Neural progenitor cell (in vitro differentiated cells): ENCODE measurements around the gene SIX5. TPM values are rescaled to one million over a fixed set of nuclear protein-coding genes. Genes with fewer than 3 reads are reported as not detected.

Experiments
- DNase-seq: peaks from one replicate; pipeline ENCODE4 v3.0.0-alpha.2; 2016; ENCODE audit warnings: low spot score
- H2AFZ ChIP-seq: fragments of 200-600 bp; sonication (generic); replicated peaks from 2 replicates; pipeline ENCODE4 v1.6.1; 2016; ENCODE audit warnings: antibody characterized with exemption
- H3F3A ChIP-seq: fragments of 200-600 bp; sonication (generic); 2 replicates; pipeline ENCODE4 v1.6.1; 2016; ENCODE audit warnings: antibody characterized with exemption, low read depth
- H3K27ac ChIP-seq: fragments of 200-600 bp; sonication (generic); 2 replicates; pipeline ENCODE4 v1.5.1; 2016; ENCODE audit warnings: mild to moderate bottlenecking
- H3K27me3 ChIP-seq: fragments of 200-600 bp; sonication (generic); 2 replicates; pipeline ENCODE4 v1.6.1; 2016; ENCODE audit warnings: mild to moderate bottlenecking, moderate library complexity
- H3K36me3 ChIP-seq: fragments of 200-600 bp; sonication (generic); 2 replicates; pipeline ENCODE4 v1.5.1; 2016
- H3K4me1 ChIP-seq: fragments of 200-600 bp; sonication (generic); 2 replicates; pipeline ENCODE4 v1.6.1; 2016; ENCODE audit warnings: mixed run types
- H3K4me2 ChIP-seq: fragments of 200-600 bp; sonication (generic); 2 replicates; pipeline ENCODE4 v1.6.1; 2016
- H3K4me3 ChIP-seq: fragments of 200-600 bp; sonication (generic); 2 replicates; pipeline ENCODE4 v1.5.1; 2016
- H3K79me2 ChIP-seq: fragments of 200-600 bp; sonication (generic); 2 replicates; pipeline ENCODE4 v1.6.1; 2016; ENCODE audit warnings: low read depth
- H3K9ac ChIP-seq: fragments of 200-600 bp; sonication (generic); 2 replicates; pipeline ENCODE4 v1.6.1; 2016
- H3K9me3 ChIP-seq: fragments of 200-600 bp; sonication (generic); 2 replicates; pipeline ENCODE4 v1.5.1; 2016; ENCODE audit warnings: low read depth
- H4K20me1 ChIP-seq: fragments of 200-600 bp; sonication (generic); 2 replicates; pipeline ENCODE4 v1.6.1; 2016; ENCODE audit warnings: low read depth
- H3K27ac Mint-ChIP-seq: 3 replicates; pipeline ENCODE4 v1.8.0; 2021; ENCODE audit warnings: mixed read lengths
- H3K27me3 Mint-ChIP-seq: 2 replicates; pipeline ENCODE4 v1.8.0; 2022; ENCODE audit warnings: low read depth, mild to moderate bottlenecking, inconsistent platforms, moderate library complexity, mixed read lengths; ENCODE audit not compliant: insufficient read depth
- H3K36me3 Mint-ChIP-seq: 3 replicates; pipeline ENCODE4 v1.8.0; 2021; ENCODE audit warnings: mixed read lengths
- H3K4me1 Mint-ChIP-seq: 3 replicates; pipeline ENCODE4 v1.8.0; 2021; ENCODE audit warnings: mixed read lengths
- H3K4me3 Mint-ChIP-seq: 3 replicates; pipeline ENCODE4 v1.8.0; 2021; ENCODE audit warnings: mild to moderate bottlenecking, moderate library complexity, mixed read lengths
- H3K9me3 Mint-ChIP-seq: 3 replicates; pipeline ENCODE4 v1.8.0; 2020; ENCODE audit warnings: mixed read lengths
- EZH2 ChIP-seq: fragments of 200-600 bp; sonication (generic); IDR thresholded peaks from 2 replicates; pipeline ENCODE4 v1.6.1; 2017; ENCODE audit warnings: antibody characterized with exemption, mild to moderate bottlenecking, moderate library complexity
- EZH2phosphoT487 ChIP-seq: fragments of 200-600 bp; sonication (generic); IDR thresholded peaks from 2 replicates; pipeline ENCODE4 v1.6.1; 2017; ENCODE audit warnings: antibody characterized with exemption
- total RNA-seq: library from RNA; depleted of rRNA; stranded (reverse); fragments of >200 nt; gene quantifications from 2 replicates; pipeline ENCODE4 v1.2.3, GENCODE V29; 2015; ENCODE audit warnings: low replicate concordance
- TF ChIP-seq, protein P1 (sequence below): fragments of 200-600 bp; sonication (generic); IDR thresholded peaks from 2 replicates; pipeline ENCODE4 v1.5.1; 2017; ENCODE audit warnings: antibody characterized with exemption, mild to moderate bottlenecking

The SIX5 gene
- total RNA-seq, 1 donor from 2014 or later: 8.1 TPM

DNA sequence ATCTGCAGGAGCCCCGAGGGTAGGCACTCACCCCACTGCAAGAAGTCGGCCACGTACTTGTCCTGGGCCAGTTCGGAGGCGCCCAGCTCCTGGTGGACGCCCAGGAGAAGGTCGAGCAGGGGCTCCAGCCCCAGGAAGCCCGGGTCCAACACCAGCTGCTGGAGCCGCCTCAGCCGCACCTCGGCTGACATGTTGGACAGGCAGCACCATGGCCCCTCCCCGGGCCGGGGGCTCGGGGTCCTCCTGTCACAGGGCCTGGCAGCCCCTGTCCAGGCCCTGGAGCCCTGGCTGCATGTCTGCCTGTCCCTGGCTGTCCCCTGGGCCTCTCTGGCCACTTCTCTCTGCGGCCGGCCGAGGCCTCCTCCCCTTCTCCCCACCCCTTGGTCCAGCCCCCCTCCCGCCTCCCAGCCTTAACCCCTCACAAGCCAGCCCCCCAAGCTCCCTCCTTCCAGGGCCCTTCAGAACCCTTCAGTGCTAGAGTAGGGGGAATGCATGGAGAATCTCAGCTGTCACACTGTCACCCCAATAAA is 13.2 kb upstream of the SIX5 start, which contains the start of gene DMPK:
DMPK (minus strand) TSS at position 329 of the 530 bp plus-strand sequence; CDS start at position 191, 138 bp downstream.
- no peaks in the 10 kb centered on the region for H3K36me3 ChIP-seq
- peaks cover 14% of the 10 kb centered on the region for H3K27me3 Mint-ChIP-seq
- peaks cover 85% of the 10 kb centered on the region for H4K20me1 ChIP-seq
- TF ChIP-seq EZH2 (no peak), EZH2phosphoT487 (no peak)
- TF ChIP-seq, protein P1, sequence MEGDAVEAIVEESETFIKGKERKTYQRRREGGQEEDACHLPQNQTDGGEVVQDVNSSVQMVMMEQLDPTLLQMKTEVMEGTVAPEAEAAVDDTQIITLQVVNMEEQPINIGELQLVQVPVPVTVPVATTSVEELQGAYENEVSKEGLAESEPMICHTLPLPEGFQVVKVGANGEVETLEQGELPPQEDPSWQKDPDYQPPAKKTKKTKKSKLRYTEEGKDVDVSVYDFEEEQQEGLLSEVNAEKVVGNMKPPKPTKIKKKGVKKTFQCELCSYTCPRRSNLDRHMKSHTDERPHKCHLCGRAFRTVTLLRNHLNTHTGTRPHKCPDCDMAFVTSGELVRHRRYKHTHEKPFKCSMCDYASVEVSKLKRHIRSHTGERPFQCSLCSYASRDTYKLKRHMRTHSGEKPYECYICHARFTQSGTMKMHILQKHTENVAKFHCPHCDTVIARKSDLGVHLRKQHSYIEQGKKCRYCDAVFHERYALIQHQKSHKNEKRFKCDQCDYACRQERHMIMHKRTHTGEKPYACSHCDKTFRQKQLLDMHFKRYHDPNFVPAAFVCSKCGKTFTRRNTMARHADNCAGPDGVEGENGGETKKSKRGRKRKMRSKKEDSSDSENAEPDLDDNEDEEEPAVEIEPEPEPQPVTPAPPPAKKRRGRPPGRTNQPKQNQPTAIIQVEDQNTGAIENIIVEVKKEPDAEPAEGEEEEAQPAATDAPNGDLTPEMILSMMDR: no peak
- no peak within 1 kb of the TSS for H3K4me3 ChIP-seq
- H3K36me3 Mint-ChIP-seq: peaks cover 14% of the 10 kb centered on the region
- no peak within 1 kb of the TSS for H3K4me3 Mint-ChIP-seq
- H2AFZ ChIP-seq: no peak within 1 kb of the TSS
- H3K9ac ChIP-seq: no peak within 1 kb of the TSS
- peaks cover 29% of the 10 kb centered on the region for H3K4me1 Mint-ChIP-seq
- no peaks in the 10 kb centered on the region for H3K79me2 ChIP-seq
- peaks cover 17% of the 10 kb centered on the region for H3F3A ChIP-seq
- H3K27ac ChIP-seq: no peak within 1 kb of the TSS
- no peak for DNase-seq
- no peak within 1 kb of the TSS for H3K27ac Mint-ChIP-seq
- peaks cover 24% of the 10 kb centered on the region for H3K4me1 ChIP-seq
- H3K9me3 Mint-ChIP-seq: no peaks in the 10 kb centered on the region
- peak within 1 kb of the TSS; percentile 18 for H3K4me2 ChIP-seq
- H3K9me3 ChIP-seq: no peaks in the 10 kb centered on the region
- peaks cover 5% of the 10 kb centered on the region for H3K27me3 ChIP-seq

DNA sequence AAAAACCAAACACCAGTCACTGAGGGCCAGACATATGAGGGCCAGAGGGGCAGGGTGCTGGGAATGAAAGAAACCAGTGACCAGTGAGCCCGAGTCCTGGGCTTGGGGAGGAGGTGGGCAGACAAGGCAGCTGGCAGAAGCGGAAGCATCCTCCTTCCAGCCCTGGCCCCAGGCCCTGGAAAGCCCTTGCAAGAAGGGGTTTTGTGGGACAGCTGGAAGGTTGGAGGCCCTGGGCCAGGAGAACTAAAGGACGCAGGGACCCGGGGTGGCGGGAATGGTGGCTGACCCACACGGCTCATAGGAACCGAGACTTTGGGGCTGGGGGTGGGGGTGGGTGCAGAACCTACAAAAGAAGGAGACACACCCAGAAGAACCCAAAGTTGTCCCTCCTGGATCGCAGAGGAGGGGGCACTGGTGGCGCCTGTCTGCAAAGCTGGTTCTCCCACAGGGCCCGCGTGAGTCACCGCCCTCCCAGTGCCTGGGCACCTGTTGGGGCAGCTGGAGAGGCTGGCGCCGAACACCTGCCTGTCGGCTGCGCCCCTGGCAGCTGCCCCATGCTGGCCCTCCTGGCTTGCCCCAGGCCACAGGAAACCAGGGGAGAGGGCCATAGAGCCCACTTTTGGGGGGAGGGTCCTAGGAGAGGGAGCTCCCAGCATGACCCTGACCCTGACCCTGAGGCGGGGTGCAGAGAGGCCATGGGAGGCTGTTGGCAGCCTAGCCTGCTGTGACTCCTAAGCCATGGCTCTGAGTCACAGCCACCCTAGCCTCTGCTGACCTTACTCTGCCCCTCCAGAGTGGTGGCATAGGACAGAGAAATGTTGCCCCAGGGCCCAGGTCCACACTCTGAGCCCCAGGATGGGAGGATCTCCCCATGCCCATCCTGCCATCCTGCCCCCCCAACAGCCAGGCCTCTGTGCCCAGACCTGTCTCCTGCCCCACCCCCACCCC is 12.4 kb upstream of the SIX5 start:
- Histone ChIP-seq H3F3A (peaks cover 21% of the 10 kb centered on the region), H3K4me1 (peaks cover 24% of the 10 kb centered on the region), H3K9me3 (no peaks in the 10 kb centered on the region), H3K4me3 (no peak overlapping the region), H4K20me1 (peaks cover 91% of the 10 kb centered on the region), H3K27me3 (peaks cover 5% of the 10 kb centered on the region), H3K4me2 (peak overlapping the region; percentile 18), H3K27ac (no peak overlapping the region), H3K9ac (no peak overlapping the region), H2AFZ (no peak overlapping the region), H3K79me2 (no peaks in the 10 kb centered on the region), H3K36me3 (no peaks in the 10 kb centered on the region)
- H3K27me3 Mint-ChIP-seq: peaks cover 14% of the 10 kb centered on the region
- DNase-seq: no peak
- H3K36me3 Mint-ChIP-seq: peaks cover 16% of the 10 kb centered on the region
- H3K27ac Mint-ChIP-seq: peak overlapping the region; percentile 51
- TF ChIP-seq, protein P1: no peak
- TF ChIP-seq EZH2 (no peak), EZH2phosphoT487 (no peak)
- peak overlapping the region; percentile 37 for H3K4me3 Mint-ChIP-seq
- peaks cover 29% of the 10 kb centered on the region for H3K4me1 Mint-ChIP-seq
- no peaks in the 10 kb centered on the region for H3K9me3 Mint-ChIP-seq

DNA sequence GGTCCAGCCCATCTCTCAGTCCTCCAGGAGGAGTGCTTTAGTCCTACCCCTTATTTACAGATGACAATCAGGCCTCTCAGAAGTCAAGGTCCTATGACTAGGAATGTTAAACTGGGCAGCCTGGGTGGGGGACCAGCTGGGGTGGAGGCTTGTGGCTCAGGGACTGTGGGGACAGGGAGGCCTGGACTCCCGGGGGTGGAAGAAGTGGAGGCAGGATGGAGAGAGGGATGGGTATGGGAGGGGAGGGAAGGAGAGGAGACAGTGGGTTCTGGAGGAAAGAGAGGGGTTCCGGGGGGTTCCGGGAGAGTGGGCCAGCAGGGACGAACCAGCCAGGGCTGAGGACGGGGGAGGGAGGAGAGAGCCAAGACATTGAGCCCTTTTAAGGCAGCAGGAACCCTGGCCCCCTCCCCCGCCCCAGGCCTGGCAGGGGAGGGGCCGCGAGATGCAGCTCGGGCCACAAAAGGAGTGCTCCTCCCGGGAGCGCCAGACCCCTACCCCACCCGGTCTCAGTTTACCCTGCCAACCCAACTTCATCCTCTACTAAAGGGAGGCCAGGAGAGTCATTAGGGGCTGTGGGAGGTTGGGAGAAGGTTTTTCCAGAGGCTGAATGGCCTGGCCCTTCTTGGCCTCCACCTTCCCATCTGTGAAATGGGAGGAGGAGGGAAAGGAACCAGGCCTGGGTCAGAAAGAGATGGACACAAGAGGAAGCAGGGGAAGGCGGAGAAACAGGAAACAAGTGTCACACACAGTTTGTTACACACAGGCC is 11.6 kb upstream of the SIX5 start:
- Histone ChIP-seq H3F3A (peaks cover 23% of the 10 kb centered on the region), H4K20me1 (peaks cover 86% of the 10 kb centered on the region), H3K27me3 (peaks cover 5% of the 10 kb centered on the region), H3K4me1 (peaks cover 24% of the 10 kb centered on the region), H3K4me3 (no peak overlapping the region), H3K4me2 (no peak overlapping the region), H3K36me3 (no peaks in the 10 kb centered on the region), H3K9me3 (no peaks in the 10 kb centered on the region), H3K79me2 (no peaks in the 10 kb centered on the region), H3K9ac (no peak overlapping the region), H3K27ac (no peak overlapping the region), H2AFZ (no peak overlapping the region)
- no peak for DNase-seq
- peaks cover 15% of the 10 kb centered on the region for H3K27me3 Mint-ChIP-seq
- H3K36me3 Mint-ChIP-seq: peaks cover 16% of the 10 kb centered on the region
- H3K9me3 Mint-ChIP-seq: no peaks in the 10 kb centered on the region
- peak overlapping the region; percentile 51 for H3K27ac Mint-ChIP-seq
- H3K4me3 Mint-ChIP-seq: peak overlapping the region; percentile 37
- TF ChIP-seq EZH2 (no peak), EZH2phosphoT487 (no peak)
- TF ChIP-seq, protein P1: no peak
- H3K4me1 Mint-ChIP-seq: peaks cover 29% of the 10 kb centered on the region
